ENCODE results near the gene DNMT3A.

DNMT3A gene

GRCh38 chr2:25250331-25251070 is 91.2 kb downstream of the DNMT3A start:
- H3K27me3 ChIP-seq: no peaks in the 10 kb centered on the region
- peaks cover 53% of the 10 kb centered on the region for H4K20me1 ChIP-seq
- H3K9ac ChIP-seq: peak overlapping the region; percentile 99
- peaks cover 58% of the 10 kb centered on the region for H3K36me3 ChIP-seq
- peaks cover 32% of the 10 kb centered on the region for H3K4me1 ChIP-seq
- peak overlapping the region; percentile 93 for H3K4me3 ChIP-seq
- no peaks in the 10 kb centered on the region for H3K9me3 ChIP-seq
- no peak for TF ChIP-seq Cebpa-rat (IDR thresholded peaks at IDR 0.05)
- peak overlapping the region; percentile 87 for H3K4me2 ChIP-seq
- peak overlapping the region; percentile 99 for H3K27ac ChIP-seq

- Histone ChIP-seq H4K20me1 (peaks cover 60% of the 10 kb centered on the region), H3K9me3 (no peaks in the 10 kb centered on the region), H3K4me3 (peak overlapping the region; percentile 93), H3K27ac (peak overlapping the region; percentile 99; the same call in 1 of the 2 replicates), H3K36me3 (peaks cover 59% of the 10 kb centered on the region), H3K27me3 (no peaks in the 10 kb centered on the region), H3K4me1 (peaks cover 32% of the 10 kb centered on the region), H3K9ac (peak overlapping the region; percentile 99; the same call in 1 of the 2 replicates), H3K4me2 (peak overlapping the region; percentile 87)
- TF ChIP-seq Cebpa-rat (IDR thresholded peaks at IDR 0.05): no peak
These were observed 91.9 kb downstream of the DNMT3A start for GRCh38 chr2:25249785-25250184.

- no peak for TF ChIP-seq Cebpa-rat (IDR thresholded peaks at IDR 0.05)
- H3K9ac ChIP-seq: no peak overlapping the region
- H3K9me3 ChIP-seq: no peaks in the 10 kb centered on the region
- no peaks in the 10 kb centered on the region for H3K27me3 ChIP-seq
- H3K4me3 ChIP-seq: no peak overlapping the region
- H3K36me3 ChIP-seq: peaks cover 71% of the 10 kb centered on the region
- no peak overlapping the region for H3K27ac ChIP-seq
- H4K20me1 ChIP-seq: peaks cover 73% of the 10 kb centered on the region
- H3K4me1 ChIP-seq: peaks cover 25% of the 10 kb centered on the region
- no peak overlapping the region for H3K4me2 ChIP-seq
These were observed 93.8 kb downstream of the DNMT3A start for GRCh38 chr2:25247792-25248512.

- no peaks in the 10 kb centered on the region for H3K27me3 ChIP-seq
- peaks cover 84% of the 10 kb centered on the region for H3K36me3 ChIP-seq
- no peak overlapping the region for H3K27ac ChIP-seq
- H3K4me2 ChIP-seq: no peak overlapping the region
- TF ChIP-seq Cebpa-rat (IDR thresholded peaks at IDR 0.05): no peak
- H3K4me3 ChIP-seq: no peak overlapping the region
- H3K9ac ChIP-seq: no peak overlapping the region
- no peaks in the 10 kb centered on the region for H3K9me3 ChIP-seq
- H4K20me1 ChIP-seq: peaks cover 84% of the 10 kb centered on the region
- H3K4me1 ChIP-seq: peaks cover 19% of the 10 kb centered on the region
These were observed 95.0 kb downstream of the DNMT3A start for GRCh38 chr2:25246558-25247290.

- Histone ChIP-seq H3K9ac (no peak overlapping the region), H3K9me3 (no peaks in the 10 kb centered on the region), H3K36me3 (peaks cover 91% of the 10 kb centered on the region), H4K20me1 (peaks cover 92% of the 10 kb centered on the region), H3K4me3 (no peak overlapping the region), H3K27ac (no peak overlapping the region), H3K4me2 (no peak overlapping the region), H3K27me3 (no peaks in the 10 kb centered on the region), H3K4me1 (peaks cover 19% of the 10 kb centered on the region)
- no peak for TF ChIP-seq Cebpa-rat (IDR thresholded peaks at IDR 0.05)
These were observed 95.7 kb downstream of the DNMT3A start for GRCh38 chr2:25246001-25246400.

- peaks cover 94% of the 10 kb centered on the region for H4K20me1 ChIP-seq
- TF ChIP-seq Cebpa-rat (IDR thresholded peaks at IDR 0.05): no peak
- H3K4me2 ChIP-seq: no peak overlapping the region
- peaks cover 13% of the 10 kb centered on the region for H3K4me1 ChIP-seq
- no peaks in the 10 kb centered on the region for H3K27me3 ChIP-seq
- H3K36me3 ChIP-seq: peaks cover 100% of the 10 kb centered on the region
- H3K9me3 ChIP-seq: no peaks in the 10 kb centered on the region
- H3K27ac ChIP-seq: no peak overlapping the region
- H3K4me3 ChIP-seq: no peak overlapping the region
- H3K9ac ChIP-seq: no peak overlapping the region
These were observed 96.6 kb downstream of the DNMT3A start for GRCh38 chr2:25245141-25245540.

- TF ChIP-seq Cebpa-rat (IDR thresholded peaks at IDR 0.05): no peak
- peaks cover 1% of the 10 kb centered on the region for H3K4me1 ChIP-seq
- H3K9me3 ChIP-seq: no peaks in the 10 kb centered on the region
- H3K27me3 ChIP-seq: no peaks in the 10 kb centered on the region
- H3K4me3 ChIP-seq: no peak overlapping the region
- no peak overlapping the region for H3K9ac ChIP-seq
- H3K36me3 ChIP-seq: peaks cover 100% of the 10 kb centered on the region
- peaks cover 94% of the 10 kb centered on the region for H4K20me1 ChIP-seq
- H3K4me2 ChIP-seq: no peak overlapping the region
- no peak overlapping the region for H3K27ac ChIP-seq
These were observed 97.7 kb downstream of the DNMT3A start for GRCh38 chr2:25243995-25244394.

- TF ChIP-seq Cebpa-rat (IDR thresholded peaks at IDR 0.05): no peak
- peaks cover 94% of the 10 kb centered on the region for H4K20me1 ChIP-seq
These were observed 100.3 kb downstream of the DNMT3A start for GRCh38 chr2:25241452-25241851.

GRCh38 chr2:25240636-25241035 is 101.1 kb downstream of the DNMT3A start:
- Histone ChIP-seq H3K4me1 (no peaks in the 10 kb centered on the region), H3K9me3 (no peaks in the 10 kb centered on the region), H4K20me1 (peaks cover 94% of the 10 kb centered on the region), H3K27ac (no peak overlapping the region), H3K4me2 (no peak overlapping the region), H3K4me3 (no peak overlapping the region), H3K9ac (no peak overlapping the region), H3K27me3 (no peaks in the 10 kb centered on the region), H3K36me3 (peaks cover 100% of the 10 kb centered on the region)
- TF ChIP-seq Cebpa-rat (IDR thresholded peaks at IDR 0.05): no peak

More at GRCh38 chr2:25241452-25241851, 100.3 kb downstream of the DNMT3A start:
- no peaks in the 10 kb centered on the region for H3K27me3 ChIP-seq
- H3K4me1 ChIP-seq: no peaks in the 10 kb centered on the region
- no peak overlapping the region for H3K4me2 ChIP-seq
- no peak overlapping the region for H3K4me3 ChIP-seq
- no peak overlapping the region for H3K27ac ChIP-seq
- H3K36me3 ChIP-seq: peaks cover 100% of the 10 kb centered on the region
- no peak overlapping the region for H3K9ac ChIP-seq
- no peaks in the 10 kb centered on the region for H3K9me3 ChIP-seq

All from BLaER1 (cell line).